HEK293 (cell line): ENCODE measurements around the gene EPN2.
"Not testable (repeated sequence)": the region's sequence is repeated elsewhere in the genome, so short reads cannot be mapped to it uniquely, and the experiment has no call there.

Source experiments
- HOXA7 ChIP-seq: sonication (generic); formaldehyde crosslinking; IDR thresholded peaks from 2 replicates; pipeline ENCODE4 v1.8.1; 2022; ENCODE audit warnings: missing genetic modification reagents, borderline replicate concordance
- REPIN1 ChIP-seq: fragments of 450-650 bp; formaldehyde crosslinking; IDR thresholded peaks from 2 replicates; pipeline ENCODE4 v1.5.1; 2017; ENCODE audit warnings: missing biosample characterization, missing genetic modification characterization, low read depth
- YY1 ChIP-seq: fragments of 450-650 bp; formaldehyde crosslinking; IDR thresholded peaks from 2 replicates; pipeline ENCODE4 v1.5.1; 2018; ENCODE audit warnings: missing biosample characterization, missing genetic modification characterization
- ZNF549 ChIP-seq: fragments of 450-650 bp; IDR thresholded peaks from 2 replicates; pipeline ENCODE4 v1.5.1; 2018; ENCODE audit warnings: missing biosample characterization, missing genetic modification characterization, mild to moderate bottlenecking, inconsistent platforms, moderate library complexity
- TF ChIP-seq, protein P1 (sequence below): fragments of 450-650 bp; formaldehyde crosslinking; IDR thresholded peaks from 2 replicates; pipeline ENCODE4 v1.5.1; 2016; ENCODE audit warnings: missing biosample characterization, missing genetic modification characterization
- TF ChIP-seq, protein P2 (sequence below): fragments of 450-650 bp; formaldehyde crosslinking; IDR thresholded peaks from 2 replicates; pipeline ENCODE4 v1.5.1; 2017; ENCODE audit warnings: missing biosample characterization, missing genetic modification characterization

GRCh38 chr17:19278284-19278683 is 41.1 kb downstream of the EPN2 start:
- TF ChIP-seq HOXA7 (CRISPR knock-in tag); REPIN1; YY1 (tag by site-specific recombination); ZNF549 (tag by site-specific recombination): not testable (repeated sequence)
- TF ChIP-seq, protein P1, sequence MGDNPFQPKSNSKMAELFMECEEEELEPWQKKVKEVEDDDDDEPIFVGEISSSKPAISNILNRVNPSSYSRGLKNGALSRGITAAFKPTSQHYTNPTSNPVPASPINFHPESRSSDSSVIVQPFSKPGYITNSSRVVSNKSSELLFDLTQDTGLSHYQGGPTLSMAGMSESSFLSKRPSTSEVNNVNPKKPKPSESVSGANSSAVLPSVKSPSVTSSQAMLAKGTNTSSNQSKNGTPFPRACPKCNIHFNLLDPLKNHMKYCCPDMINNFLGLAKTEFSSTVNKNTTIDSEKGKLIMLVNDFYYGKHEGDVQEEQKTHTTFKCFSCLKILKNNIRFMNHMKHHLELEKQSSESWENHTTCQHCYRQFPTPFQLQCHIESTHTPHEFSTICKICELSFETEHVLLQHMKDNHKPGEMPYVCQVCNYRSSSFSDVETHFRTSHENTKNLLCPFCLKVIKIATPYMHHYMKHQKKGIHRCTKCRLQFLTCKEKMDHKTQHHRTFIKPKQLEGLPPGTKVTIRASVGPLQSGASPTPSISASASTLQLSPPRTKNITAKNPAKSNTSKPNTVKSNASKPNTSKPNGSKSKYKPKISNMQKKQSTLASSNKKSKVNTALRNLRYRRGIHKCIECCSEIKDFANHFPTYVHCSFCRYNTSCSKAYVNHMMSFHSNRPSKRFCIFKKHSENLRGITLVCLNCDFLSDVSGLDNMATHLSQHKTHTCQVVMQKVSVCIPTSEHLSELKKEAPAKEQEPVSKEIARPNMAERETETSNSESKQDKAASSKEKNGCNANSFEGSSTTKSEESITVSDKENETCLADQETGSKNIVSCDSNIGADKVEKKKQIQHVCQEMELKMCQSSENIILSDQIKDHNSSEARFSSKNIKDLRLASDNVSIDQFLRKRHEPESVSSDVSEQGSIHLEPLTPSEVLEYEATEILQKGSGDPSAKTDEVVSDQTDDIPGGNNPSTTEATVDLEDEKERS (tag by site-specific recombination): not testable (repeated sequence)
- TF ChIP-seq, protein P2, sequence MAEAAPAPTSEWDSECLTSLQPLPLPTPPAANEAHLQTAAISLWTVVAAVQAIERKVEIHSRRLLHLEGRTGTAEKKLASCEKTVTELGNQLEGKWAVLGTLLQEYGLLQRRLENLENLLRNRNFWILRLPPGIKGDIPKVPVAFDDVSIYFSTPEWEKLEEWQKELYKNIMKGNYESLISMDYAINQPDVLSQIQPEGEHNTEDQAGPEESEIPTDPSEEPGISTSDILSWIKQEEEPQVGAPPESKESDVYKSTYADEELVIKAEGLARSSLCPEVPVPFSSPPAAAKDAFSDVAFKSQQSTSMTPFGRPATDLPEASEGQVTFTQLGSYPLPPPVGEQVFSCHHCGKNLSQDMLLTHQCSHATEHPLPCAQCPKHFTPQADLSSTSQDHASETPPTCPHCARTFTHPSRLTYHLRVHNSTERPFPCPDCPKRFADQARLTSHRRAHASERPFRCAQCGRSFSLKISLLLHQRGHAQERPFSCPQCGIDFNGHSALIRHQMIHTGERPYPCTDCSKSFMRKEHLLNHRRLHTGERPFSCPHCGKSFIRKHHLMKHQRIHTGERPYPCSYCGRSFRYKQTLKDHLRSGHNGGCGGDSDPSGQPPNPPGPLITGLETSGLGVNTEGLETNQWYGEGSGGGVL: not testable (repeated sequence)
